ENCODE measurements around the gene APC2.
"Not testable (repeated sequence)": the region's sequence is repeated elsewhere in the genome, so short reads cannot be mapped to it uniquely, and the experiment has no call there.

The APC2 gene

GRCh38 chr19:1473085-1473851 lies 23.3 kb downstream of the APC2 start:
- H3K4me1 ChIP-seq = peaks cover 10 to 62% (median 52%) of the 10 kb centered on the region in 4 donors
- peaks cover 24 to 89% of the 10 kb centered on the region in 2 donors for H3K27me3 ChIP-seq
- H3K9me3 ChIP-seq = no peaks in the 10 kb centered on the region
- H3K27ac ChIP-seq = no peak overlapping the region
- H3K36me3 ChIP-seq = peaks cover 0 to 30% (median 30%) of the 10 kb centered on the region in 3 donors
- no peak for TF ChIP-seq CTCF (IDR thresholded peaks at IDR 0.05)
- DNase-seq = no peak
- H3K4me3 ChIP-seq = no peak overlapping the region
- intact Hi-C loops (cut with DNase I; ENCODE audit: low total_unique reads) = no loop called here

GRCh38 chr19:1474011-1474764 lies 24.3 kb downstream of the APC2 start:
- Histone ChIP-seq H3K36me3 (peaks cover 0 to 30% (median 30%) of the 10 kb centered on the region in 3 donors), H3K9me3 (no peaks in the 10 kb centered on the region), H3K4me3 (no peak overlapping the region), H3K27me3 (peaks cover 24 to 80% of the 10 kb centered on the region in 2 donors), H3K27ac (no peak overlapping the region), H3K4me1 (peaks cover 10 to 57% (median 48%) of the 10 kb centered on the region in 4 donors)
- intact Hi-C loops (cut with DNase I; ENCODE audit: low total_unique reads) = no loop called here
- TF ChIP-seq CTCF (IDR thresholded peaks at IDR 0.05) = no peak
- no peak for DNase-seq

- intact Hi-C loops (cut with DNase I; ENCODE audit: low total_unique reads) = no loop called here
- H3K9me3 ChIP-seq = no peaks in the 10 kb centered on the region
- H3K27me3 ChIP-seq = peaks cover 24 to 74% of the 10 kb centered on the region in 2 donors
- peaks cover 10 to 57% (median 49%) of the 10 kb centered on the region in 4 donors for H3K4me1 ChIP-seq
- no peak overlapping the region for H3K4me3 ChIP-seq
- no peak for DNase-seq
- TF ChIP-seq CTCF (IDR thresholded peaks at IDR 0.05) = no peak
- H3K27ac ChIP-seq = no peak overlapping the region
- peaks cover 0 to 30% (median 30%) of the 10 kb centered on the region in 3 donors for H3K36me3 ChIP-seq
Observed at GRCh38 chr19:1474765-1475351, 24.9 kb downstream of the APC2 start.

GRCh38 chr19:1475751-1476437 lies 26.0 kb downstream of the APC2 start:
- H3K9me3 ChIP-seq = no peaks in the 10 kb centered on the region
- peaks cover 14 to 63% of the 10 kb centered on the region in 2 donors for H3K27me3 ChIP-seq
- intact Hi-C loops (cut with DNase I; ENCODE audit: low total_unique reads) = no loop called here
- no peak for DNase-seq
- no peak overlapping the region for H3K27ac ChIP-seq
- H3K4me1 ChIP-seq = peaks cover 3 to 46% (median 39%) of the 10 kb centered on the region in 4 donors
- H3K4me3 ChIP-seq = no peak overlapping the region
- no peak for TF ChIP-seq CTCF (IDR thresholded peaks at IDR 0.05)
- peaks cover 0 to 30% (median 30%) of the 10 kb centered on the region in 3 donors for H3K36me3 ChIP-seq

GRCh38 chr19:1477056-1477455 lies 27.1 kb downstream of the APC2 start:
- DNase-seq; H3K9me3 ChIP-seq; H3K4me3 ChIP-seq; intact Hi-C loops (cut with DNase I; ENCODE audit: low total_unique reads); H3K27ac ChIP-seq: not testable (repeated sequence)
- H3K4me1 ChIP-seq = peaks cover 0 to 35% (median 27%) of the 10 kb centered on the region in 4 donors
- peaks cover 3 to 52% of the 10 kb centered on the region in 2 donors for H3K27me3 ChIP-seq
- peaks cover 0 to 30% (median 30%) of the 10 kb centered on the region in 3 donors for H3K36me3 ChIP-seq
